ENCODE measurements around the gene TST.
A peak's percentile ranks its signal among the peaks of the same experiment; 100 is the strongest.

TST gene

DNA sequence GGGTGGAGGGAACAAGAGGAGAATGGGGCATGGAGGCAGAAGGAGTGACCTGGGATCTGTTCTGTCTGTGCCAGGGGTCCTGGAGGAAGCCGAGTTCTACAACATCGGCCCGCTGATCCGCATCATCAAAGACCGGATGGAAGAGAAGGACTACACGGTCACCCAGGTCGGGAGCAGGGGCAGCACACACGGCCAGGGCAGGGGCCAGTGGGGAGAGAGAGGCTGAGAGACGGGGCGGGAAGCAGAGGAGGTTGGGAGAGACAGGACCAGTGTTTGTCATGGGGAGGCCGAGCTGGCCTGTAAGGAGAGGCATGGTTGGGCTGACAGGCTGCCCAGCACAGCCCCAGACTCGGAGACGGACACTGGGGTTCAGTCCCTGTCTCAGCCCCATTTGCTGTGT lies 37.0 kb upstream of the TST start:
- H3K36me3 Mint-ChIP-seq (ENCODE audit: low read depth), result no peaks in the 10 kb centered on the region
- H3K27ac Mint-ChIP-seq, result no peak overlapping the region

GRCh38 chr22:37054600-37055365 lies 35.5 kb upstream of the TST start:
- H3K4me1 Mint-ChIP-seq, result peaks cover 15% of the 10 kb centered on the region
- no peaks in the 10 kb centered on the region for H3K9me3 Mint-ChIP-seq
- TF ChIP-seq, protein P1, sequence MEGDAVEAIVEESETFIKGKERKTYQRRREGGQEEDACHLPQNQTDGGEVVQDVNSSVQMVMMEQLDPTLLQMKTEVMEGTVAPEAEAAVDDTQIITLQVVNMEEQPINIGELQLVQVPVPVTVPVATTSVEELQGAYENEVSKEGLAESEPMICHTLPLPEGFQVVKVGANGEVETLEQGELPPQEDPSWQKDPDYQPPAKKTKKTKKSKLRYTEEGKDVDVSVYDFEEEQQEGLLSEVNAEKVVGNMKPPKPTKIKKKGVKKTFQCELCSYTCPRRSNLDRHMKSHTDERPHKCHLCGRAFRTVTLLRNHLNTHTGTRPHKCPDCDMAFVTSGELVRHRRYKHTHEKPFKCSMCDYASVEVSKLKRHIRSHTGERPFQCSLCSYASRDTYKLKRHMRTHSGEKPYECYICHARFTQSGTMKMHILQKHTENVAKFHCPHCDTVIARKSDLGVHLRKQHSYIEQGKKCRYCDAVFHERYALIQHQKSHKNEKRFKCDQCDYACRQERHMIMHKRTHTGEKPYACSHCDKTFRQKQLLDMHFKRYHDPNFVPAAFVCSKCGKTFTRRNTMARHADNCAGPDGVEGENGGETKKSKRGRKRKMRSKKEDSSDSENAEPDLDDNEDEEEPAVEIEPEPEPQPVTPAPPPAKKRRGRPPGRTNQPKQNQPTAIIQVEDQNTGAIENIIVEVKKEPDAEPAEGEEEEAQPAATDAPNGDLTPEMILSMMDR (IDR thresholded peaks at IDR 0.05), result no peak
- H3K27ac Mint-ChIP-seq, result no peak overlapping the region
- DNase-seq, result no peak
- no peak overlapping the region for H3K4me3 Mint-ChIP-seq
- no peaks in the 10 kb centered on the region for H3K36me3 Mint-ChIP-seq (ENCODE audit: low read depth)
- peaks cover 6% of the 10 kb centered on the region for H3K27me3 Mint-ChIP-seq (ENCODE audit: low read depth, poor library complexity)

More for the DNA sequence above, 37.0 kb upstream of the TST start:
- TF ChIP-seq, protein P1 (IDR thresholded peaks at IDR 0.05), result no peak
- H3K27me3 Mint-ChIP-seq (ENCODE audit: low read depth, poor library complexity), result peaks cover 6% of the 10 kb centered on the region
- no peak overlapping the region for H3K4me3 Mint-ChIP-seq
- peaks cover 15% of the 10 kb centered on the region for H3K4me1 Mint-ChIP-seq
- no peak for DNase-seq
- no peaks in the 10 kb centered on the region for H3K9me3 Mint-ChIP-seq

DNA sequence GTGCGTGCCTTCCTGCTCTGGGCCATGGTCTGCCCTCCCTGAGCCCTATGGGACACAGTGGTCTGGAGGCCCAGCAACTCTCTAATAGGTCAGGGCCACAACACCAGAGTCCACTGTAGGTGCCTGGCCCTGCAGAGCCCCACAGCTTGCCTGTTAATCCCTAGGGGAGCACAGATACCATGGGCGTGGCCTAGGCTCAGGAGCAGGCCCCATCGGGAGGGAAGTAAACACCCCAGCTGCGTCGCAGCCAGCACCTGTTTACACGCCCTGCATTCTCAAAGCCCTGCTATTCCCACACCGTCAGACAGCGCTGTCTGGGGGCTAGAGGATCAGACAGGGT lies 34.8 kb upstream of the TST start:
- Mint-ChIP-seq H3K4me3 (no peak overlapping the region), H3K27me3 (ENCODE audit: low read depth, poor library complexity) (peaks cover 6% of the 10 kb centered on the region), H3K9me3 (no peaks in the 10 kb centered on the region), H3K36me3 (ENCODE audit: low read depth) (no peaks in the 10 kb centered on the region), H3K27ac (no peak overlapping the region), H3K4me1 (peaks cover 15% of the 10 kb centered on the region)
- TF ChIP-seq, protein P1 (IDR thresholded peaks at IDR 0.05), result no peak
- DNase-seq, result no peak

- Mint-ChIP-seq H3K27me3 (ENCODE audit: low read depth, poor library complexity) (peaks cover 6% of the 10 kb centered on the region), H3K27ac (no peak overlapping the region), H3K36me3 (ENCODE audit: low read depth) (no peaks in the 10 kb centered on the region), H3K4me3 (no peak overlapping the region), H3K4me1 (peaks cover 15% of the 10 kb centered on the region), H3K9me3 (no peaks in the 10 kb centered on the region)
- TF ChIP-seq, protein P1 (IDR thresholded peaks at IDR 0.05), result no peak
- no peak for DNase-seq
These were observed 34.2 kb upstream of the TST start for GRCh38 chr22:37053310-37054055.

DNA sequence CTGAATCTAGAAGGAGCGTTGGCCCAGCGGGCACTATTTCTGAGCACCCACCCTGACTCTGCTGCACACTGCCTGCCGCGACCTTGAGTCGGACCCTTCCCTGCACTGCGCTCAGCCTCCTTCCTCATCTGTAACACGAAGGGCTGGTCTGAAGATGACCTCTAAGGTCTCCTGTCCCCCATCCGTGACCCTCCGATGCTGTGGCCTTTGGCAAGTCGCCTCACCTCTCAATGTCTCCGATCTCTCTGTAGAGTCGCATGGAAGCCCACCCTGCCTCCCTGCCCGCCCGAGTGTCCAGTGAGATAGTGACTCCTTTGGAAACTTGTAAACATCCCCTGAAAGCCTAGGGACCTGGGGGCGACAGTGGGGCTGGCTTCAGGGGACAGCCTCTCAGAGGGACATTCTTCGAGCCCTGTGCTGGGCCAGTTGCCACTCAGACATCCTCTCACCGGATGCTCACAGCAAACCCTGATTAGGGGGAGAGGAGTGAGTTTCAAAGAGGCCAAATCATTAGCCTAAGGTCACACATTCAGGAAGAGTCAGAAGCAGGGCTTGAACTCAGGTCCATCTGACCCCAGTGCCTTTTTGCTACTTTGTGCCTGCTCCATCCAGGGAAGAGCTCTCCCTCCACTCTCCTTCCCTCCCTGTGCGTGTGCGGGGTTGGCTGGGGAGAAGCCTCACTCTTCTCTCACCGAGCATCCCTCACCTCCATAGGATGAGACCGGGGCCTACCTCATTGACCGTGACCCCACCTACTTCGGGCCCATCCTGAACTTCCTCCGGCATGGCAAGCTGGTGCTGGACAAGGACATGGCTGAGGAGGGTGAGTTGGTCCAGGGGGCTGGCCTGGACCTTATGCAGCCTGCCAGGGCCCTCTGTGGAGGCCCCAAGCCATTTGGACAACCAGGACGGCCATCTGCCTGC lies 33.4 kb upstream of the TST start:
- Mint-ChIP-seq H3K36me3 (ENCODE audit: low read depth) (no peaks in the 10 kb centered on the region), H3K27me3 (ENCODE audit: low read depth, poor library complexity) (peaks cover 6% of the 10 kb centered on the region), H3K4me1 (peaks cover 15% of the 10 kb centered on the region), H3K4me3 (peak overlapping the region; percentile 88), H3K27ac (peak overlapping the region; percentile 13), H3K9me3 (no peaks in the 10 kb centered on the region)
- TF ChIP-seq, protein P1 (IDR thresholded peaks at IDR 0.05), result no peak
- no peak for DNase-seq
